Tibial nerve (tissue), 4 donors: ENCODE results near the gene FCHSD2.
"Not testable (repeated sequence)": the region's sequence is repeated elsewhere in the genome, so short reads cannot be mapped to it uniquely, and the experiment has no call there.

Source experiments
- EP300 ChIP-seq, 2 donors: sonication (generic); formaldehyde crosslinking; IDR thresholded peaks; one replicate each; pipeline ENCODE4 v1.6.1; 2017; ENCODE audit warnings: antibody characterized with exemption in 2 of 2, mild to moderate bottlenecking in 1 of 2
- POLR2A ChIP-seq, 2 donors: fragments of 450-650 bp; IDR thresholded peaks; one replicate each; pipeline ENCODE4 v1.6.1; 2017; ENCODE audit warnings: antibody characterized with exemption in 2 of 2, mild to moderate bottlenecking in 2 of 2, moderate library complexity in 2 of 2
- TF ChIP-seq, protein P1 (sequence below), 5 experiments: fragments of 200-600 bp in 3 of 5; fragments of 450-650 bp in 2 of 5; sonication (generic) in 3 of 5; IDR thresholded peaks; one replicate each; pipeline ENCODE4 v1.5.1; 2016 to 2019; ENCODE audit warnings: antibody characterized with exemption in 5 of 5, mild to moderate bottlenecking in 3 of 5, moderate library complexity in 2 of 5

DNA sequence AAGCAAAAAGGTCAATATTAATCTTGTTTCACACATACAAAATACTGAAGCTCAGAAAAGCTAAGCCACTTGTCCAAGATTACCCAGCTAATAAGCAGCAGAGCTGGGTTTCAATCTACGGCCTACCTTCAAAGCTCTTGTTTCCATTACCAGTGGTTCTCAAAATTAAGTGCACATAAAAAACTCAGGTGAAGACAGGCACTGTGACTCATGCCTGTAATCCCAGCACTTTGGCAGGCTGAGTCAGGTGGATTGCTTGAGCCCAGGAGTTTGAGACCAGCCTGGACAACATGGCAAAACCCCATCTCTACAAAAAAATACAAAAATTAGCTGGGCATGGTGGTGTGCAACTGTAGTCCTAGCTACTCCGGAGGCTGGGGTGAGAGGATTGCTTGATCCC is 9.8 kb downstream of the FCHSD2 start:
- not testable (repeated sequence) for TF ChIP-seq POLR2A, EP300 (IDR thresholded peaks at IDR 0.05)
- TF ChIP-seq, protein P1, sequence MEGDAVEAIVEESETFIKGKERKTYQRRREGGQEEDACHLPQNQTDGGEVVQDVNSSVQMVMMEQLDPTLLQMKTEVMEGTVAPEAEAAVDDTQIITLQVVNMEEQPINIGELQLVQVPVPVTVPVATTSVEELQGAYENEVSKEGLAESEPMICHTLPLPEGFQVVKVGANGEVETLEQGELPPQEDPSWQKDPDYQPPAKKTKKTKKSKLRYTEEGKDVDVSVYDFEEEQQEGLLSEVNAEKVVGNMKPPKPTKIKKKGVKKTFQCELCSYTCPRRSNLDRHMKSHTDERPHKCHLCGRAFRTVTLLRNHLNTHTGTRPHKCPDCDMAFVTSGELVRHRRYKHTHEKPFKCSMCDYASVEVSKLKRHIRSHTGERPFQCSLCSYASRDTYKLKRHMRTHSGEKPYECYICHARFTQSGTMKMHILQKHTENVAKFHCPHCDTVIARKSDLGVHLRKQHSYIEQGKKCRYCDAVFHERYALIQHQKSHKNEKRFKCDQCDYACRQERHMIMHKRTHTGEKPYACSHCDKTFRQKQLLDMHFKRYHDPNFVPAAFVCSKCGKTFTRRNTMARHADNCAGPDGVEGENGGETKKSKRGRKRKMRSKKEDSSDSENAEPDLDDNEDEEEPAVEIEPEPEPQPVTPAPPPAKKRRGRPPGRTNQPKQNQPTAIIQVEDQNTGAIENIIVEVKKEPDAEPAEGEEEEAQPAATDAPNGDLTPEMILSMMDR (IDR thresholded peaks at IDR 0.05), result not testable (repeated sequence)
